Head of caudate nucleus (tissue), 42 donors: ENCODE data around the gene TMEM39B.

Source experiments
- DNase-seq, 42 donors: peaks; one replicate each; pipeline versions ENCODE4 v3.0.0 to v3.0.0-alpha.2; 2020 to 2021; ENCODE audit warnings: mixed read lengths in 7 of 42
- intact Hi-C: fragments of 100-400 bp; cut with DNase I; formaldehyde crosslinking; loops from one replicate; pipeline ENCODE4 v1.15.0; 2022

The TMEM39B gene

DNA sequence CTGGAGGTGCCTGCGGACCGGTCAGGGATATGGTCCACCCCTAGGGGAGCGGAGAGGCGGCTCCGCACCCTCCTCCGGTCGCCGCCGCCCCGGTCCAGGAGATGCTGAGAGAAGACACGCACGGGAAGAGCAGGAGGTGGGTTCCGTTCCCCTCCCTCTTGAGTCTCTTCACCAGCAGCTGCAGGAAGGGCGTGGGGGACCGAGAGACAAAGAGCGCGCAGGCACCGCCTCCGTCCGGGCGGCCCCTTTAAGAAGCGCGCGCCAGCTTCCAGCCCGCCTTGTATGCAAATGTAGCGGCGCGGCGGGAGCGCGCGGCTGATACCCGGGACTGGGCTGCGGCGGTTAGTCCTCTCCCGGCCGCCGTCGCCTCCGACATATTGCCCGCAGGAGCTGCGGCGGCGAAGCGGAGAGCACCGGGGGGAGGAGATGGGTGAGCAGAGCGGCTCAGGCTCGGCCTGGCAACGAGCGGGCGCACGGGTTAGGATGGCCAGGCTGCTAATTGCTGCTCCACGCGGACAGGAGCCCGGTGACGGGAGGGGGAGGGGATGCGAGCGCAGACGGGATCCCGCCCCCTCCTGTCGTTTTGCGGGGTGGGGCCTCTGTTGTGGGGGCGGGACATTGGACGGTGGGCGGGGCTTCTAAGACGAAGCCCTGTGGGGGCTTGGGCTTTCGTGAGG lies at the start of gene TMEM39B:
TSS of gene TMEM39B (plus strand) at position 318 of the 677 bp plus-strand sequence. CDS start at position 427, 109 bp downstream.
- intact Hi-C loops, result loop anchor here (2.0 kb wide), 1 partner anchor 58 kb away; no protein-coding TSS in a partner anchor
- DNase-seq, result peak; percentile 91 to 98 (median 96)

DNA sequence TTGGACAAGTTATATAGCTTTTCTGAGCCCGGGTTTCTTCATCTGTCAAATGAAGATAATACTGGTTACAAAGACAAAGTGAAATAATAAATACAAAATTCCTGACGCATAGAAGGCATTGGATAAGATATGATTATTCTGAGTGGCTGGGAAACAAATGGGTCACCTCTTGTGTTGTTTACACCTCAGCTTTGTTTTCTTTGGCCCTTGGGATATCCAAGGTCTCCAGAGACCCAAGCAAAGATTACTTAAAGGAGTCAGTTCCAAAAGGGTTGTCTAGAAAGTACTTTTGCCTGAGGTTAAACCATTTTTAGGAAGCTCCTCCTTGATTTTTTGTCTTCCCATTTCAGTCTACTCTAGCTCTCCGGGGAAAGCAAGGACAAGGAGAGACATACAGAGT lies 49.4 kb upstream of the TMEM39B start:
- intact Hi-C loops, result no loop called here
- DNase-seq, result no peak

DNA sequence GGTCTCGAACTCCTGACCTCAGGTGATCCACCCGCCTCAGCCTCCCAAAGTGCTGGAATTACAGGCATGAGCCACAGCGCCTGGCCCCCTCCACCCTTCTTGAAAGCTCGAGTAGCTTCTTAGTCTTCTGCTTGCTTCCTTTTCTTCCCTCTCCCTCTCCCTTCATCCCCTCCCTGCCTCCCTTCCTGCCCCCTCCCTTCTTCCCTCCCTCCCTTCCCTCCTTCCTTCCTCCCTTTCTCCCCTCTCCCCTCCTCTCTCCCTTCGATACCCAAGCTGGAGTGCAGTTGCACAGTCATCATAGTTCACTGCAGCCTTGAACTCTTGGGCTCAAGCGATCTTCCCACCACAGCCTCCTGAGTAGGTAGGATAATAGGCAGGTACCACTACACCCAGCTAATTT lies 47.2 kb upstream of the TMEM39B start:
- intact Hi-C loops, result no loop called here
- DNase-seq, result no peak

DNA sequence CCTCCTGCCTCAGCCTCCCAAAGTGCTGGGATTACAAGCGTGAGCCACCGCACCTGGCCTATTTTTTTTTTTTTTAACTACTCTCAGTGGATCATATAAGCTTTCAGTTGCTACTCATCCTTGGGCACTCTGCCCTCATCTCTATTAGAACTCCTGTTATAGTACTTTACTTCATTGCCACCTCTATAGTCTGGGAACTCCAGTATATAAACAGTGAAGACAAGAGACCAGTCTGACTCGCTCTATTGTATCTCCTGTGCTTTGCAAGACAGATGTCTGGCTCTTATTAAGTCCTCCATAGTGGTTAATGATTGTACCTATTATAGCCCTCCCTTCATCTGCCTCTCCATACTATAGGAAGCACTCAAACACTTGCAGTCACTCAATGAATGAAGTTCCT lies 44.0 kb upstream of the TMEM39B start:
- DNase-seq, result no peak
- intact Hi-C loops, result no loop called here

DNA sequence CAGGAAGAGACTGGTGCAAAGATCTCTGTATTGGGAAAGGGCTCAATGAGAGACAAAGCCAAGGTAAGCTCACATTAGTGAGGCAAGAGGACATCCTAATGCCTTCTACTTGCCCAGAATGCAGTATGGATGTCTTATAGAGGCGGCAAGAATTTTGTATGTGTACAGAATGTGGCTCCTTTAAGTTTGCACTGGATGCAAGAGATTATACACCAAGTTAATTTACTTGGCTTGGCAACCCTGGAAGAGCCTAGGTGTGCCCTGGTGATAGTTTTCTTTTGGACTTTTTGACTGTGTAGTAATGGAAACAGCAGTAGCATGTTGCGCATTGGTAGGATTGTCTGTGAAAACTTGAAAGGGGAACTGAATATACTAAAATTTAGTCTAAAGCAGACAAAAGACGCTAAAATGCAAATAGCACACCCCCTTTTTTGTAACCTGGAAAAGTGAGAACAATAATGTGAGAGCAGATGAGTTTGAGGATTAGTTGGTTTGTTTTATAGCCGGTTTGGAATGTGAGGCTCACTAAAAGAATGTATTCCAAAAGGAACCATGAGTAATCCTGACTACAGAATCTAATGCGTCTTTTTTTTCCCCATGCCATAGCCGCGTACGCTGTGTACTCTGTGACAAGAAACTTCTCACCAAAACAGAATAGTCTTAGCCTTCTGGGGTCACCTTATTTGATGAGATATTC lies 41.0 kb upstream of the TMEM39B start:
- no peak for DNase-seq
- intact Hi-C loops, result no loop called here

DNA sequence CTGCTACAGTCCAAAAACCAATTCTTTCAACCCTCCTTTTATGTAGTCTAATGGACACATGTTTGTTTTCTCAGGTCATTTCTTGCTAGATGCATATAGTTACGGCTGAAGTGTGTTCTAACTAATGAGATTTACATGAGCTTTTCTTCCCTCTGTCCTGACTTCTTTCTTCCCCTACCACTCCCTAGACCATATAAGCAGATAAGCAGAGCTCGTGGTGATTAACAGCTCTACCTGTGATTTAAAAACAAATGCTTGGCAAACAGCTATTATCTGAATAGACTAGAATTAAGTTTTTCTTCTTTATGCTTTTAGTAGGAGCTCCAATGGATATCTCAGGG lies 40.5 kb upstream of the TMEM39B start:
- no peak for DNase-seq
- intact Hi-C loops, result no loop called here

DNA sequence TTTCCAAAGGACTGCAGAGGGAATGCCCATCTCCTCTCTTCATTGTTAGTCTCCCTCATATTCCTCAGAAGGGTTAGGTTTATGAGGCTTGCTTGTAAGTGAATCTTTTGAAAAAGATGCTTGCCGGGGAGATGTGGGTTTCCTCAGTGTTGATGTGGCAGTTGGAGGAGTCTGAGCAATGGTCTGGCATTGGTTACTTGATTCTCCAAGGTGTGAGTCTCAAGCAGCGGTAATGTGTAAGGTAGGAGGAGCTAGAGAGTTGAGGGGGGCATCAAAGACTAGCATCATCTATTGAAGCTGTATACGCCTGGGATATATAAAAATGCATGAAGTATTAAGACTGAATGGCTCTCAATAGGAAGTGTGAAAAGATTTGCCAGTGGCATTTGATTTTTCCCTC lies 37.6 kb upstream of the TMEM39B start:
- DNase-seq, result no peak
- intact Hi-C loops, result no loop called here

DNA sequence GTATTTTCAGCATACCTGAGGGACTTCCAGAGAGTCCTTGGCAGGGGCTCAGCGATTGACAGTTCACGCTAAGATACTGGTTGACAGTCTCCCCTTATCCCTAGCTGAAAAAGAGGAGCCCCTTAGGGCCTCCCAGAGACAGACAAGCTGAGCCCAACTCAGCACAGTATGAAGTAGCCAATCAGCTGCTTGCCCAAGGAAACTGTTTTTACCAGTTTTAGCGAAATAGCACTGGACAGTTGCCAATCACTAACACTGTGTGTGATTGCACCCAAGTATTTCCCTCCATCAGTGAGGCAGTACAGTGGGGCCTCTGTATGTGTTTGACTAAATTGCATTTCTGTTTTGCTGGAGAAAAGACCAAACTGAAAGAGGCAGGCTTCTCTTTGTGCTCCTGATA lies 32.0 kb upstream of the TMEM39B start:
- DNase-seq, result peak in 14 of 42 donors; percentile 6 to 59 (median 30)
- intact Hi-C loops, result no loop called here

DNA sequence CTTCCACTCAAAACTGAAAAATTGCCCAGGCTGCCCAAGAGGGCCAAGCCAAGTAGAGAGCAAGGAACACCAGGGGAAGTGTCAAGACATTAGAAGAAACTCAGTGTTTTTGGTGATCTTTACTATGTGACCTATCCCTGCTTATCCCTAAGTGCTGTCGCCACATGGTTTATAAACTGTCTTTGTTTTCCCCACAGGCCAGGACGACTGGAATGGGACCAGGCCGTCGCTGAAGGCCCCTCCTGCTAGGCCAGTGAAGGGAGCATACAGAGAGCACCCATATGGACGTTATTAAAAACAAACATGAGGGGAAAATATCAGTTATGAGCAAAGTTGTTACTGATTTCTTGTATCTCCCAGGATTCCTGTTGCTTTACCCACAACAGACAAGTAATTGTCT lies 30.4 kb upstream of the TMEM39B start:
- DNase-seq, result peak in 8 of 42 donors; percentile 16 to 38 (median 29)
- intact Hi-C loops, result no loop called here

DNA sequence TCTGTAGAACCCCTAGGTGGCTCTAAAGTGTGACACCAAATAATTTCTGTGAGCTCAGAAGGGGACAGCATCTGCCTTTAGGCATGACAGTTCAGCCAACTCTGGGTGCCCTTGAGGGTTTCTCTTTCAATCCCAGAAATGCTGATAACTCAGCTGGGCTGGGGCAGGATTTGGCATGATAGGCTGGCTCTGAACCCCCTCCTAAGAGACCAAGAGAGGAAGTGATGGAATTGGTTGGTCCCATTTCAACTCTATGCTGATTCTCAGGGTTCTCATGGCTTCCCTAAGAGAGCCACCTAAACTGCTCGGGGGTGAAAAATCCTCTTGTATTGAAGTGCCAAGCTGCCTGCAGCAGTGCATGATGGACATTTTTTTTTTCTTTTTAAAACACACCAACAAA lies 28.5 kb upstream of the TMEM39B start:
- DNase-seq, result no peak
- intact Hi-C loops, result no loop called here

DNA sequence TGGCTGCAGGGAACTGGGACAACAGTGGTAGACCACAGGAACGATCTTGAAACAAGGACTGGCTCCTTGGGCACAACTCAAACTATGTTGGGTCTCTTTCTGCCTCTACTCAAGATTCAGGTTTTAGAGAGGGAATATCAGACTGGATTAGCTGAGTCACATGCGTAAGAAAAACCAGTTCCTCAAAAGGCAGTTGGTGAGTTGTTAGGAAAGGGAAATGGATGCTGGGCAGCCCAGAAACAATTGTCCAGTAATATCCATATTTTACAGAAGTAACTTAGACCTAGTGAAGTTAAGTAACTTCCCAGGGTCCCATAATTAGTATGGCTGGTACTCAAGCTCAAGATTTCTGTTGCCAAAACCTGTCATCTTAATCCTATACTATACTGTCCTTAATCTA lies 27.0 kb upstream of the TMEM39B start:
- DNase-seq, result no peak
- intact Hi-C loops, result no loop called here

DNA sequence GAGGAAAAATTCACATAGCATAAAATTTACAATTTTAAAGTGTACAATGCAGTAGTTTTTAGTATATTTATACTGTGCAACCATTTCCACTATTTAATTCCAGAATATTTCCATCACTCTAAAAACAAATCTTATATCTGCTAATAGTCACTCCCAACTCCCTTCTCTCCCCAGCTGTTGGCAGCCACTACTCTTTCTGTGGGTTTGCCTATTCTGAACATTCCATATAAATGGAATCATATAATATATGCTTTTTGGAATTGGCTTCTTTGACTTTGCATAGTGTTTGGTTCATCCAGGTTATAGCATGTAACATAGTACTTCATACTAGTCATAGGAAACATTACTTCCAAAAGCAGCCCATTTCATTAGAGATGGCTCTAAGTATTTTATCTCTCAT lies 25.0 kb upstream of the TMEM39B start:
- no peak for DNase-seq
- intact Hi-C loops, result no loop called here

DNA sequence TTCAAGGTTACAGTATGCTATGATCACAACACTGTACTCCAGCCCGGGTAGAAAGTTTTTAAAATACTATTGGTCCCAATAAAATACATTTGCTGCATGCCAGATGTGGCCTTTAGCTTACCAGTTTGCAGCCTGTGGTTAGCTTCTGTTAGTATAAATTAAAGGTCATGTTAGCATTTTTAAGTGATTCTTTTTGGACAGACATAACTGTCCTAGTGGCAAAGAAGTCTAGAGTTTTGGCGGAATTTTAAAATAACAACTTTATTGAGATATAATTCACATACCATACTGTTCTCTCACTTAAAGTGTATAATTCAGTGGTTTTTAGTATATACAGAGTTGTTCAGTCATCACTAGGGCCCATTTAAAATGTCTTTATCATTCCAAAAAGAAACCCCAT lies 24.3 kb upstream of the TMEM39B start:
- intact Hi-C loops, result no loop called here
- DNase-seq, result no peak

DNA sequence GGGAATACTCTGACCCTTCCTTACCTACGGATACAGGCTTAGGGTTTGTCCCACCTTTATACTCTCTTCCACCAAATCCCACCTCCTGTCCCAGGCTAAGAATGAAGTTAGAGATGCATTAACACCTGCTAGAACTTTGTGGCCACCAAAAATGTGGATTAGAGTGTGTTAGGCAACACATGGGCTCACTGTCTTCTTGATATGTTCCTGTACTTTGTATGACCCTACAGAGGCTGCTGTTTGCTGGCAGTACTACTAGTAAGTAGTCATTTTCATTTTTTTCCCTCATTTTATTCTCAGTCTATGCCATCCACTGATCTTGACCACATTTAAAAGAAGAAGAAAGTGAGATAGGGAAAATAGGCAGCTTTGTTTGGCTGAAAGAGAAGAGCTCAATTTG lies 21.0 kb upstream of the TMEM39B start:
- DNase-seq, result no peak
- intact Hi-C loops, result no loop called here

DNA sequence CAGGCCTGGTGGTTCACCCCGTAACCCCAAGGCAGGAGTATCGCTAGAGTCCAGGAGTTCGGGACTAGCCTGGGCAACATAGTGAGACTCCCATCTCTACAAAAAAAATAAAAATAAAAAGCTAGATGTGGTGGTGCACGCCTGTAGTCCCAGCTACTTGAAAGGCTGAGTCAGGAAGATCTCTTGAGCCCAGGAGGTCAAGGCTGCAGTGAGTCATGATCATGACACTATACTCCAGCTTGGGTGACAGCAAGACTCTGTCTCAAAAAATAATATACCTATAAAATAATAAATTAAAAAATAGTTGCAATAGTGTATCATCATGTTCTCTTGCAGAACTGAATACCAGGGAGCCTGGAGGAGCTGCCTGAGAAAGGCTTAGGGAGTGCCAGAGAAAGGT lies 19.9 kb upstream of the TMEM39B start:
- DNase-seq, result no peak
- intact Hi-C loops, result no loop called here

DNA sequence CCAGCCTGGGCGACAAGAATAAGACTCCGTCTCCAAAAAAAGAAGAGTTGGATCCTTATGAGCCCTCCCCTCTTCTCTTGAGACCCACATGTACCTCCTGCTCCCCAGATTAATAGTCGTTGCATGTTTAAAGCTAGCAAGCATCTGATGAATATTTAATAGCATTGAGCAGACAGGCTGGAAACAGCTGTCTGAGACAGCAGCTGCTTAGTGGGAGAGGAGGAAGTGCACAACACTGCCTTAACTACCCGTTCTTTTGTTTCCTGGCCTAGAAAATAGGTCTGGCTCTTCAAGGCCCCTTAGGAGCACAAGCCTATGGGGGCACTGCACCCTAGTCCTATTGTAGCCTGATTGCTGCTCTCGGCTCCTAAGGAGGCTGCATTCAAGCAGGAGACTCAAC lies 17.3 kb upstream of the TMEM39B start:
- intact Hi-C loops, result no loop called here
- DNase-seq, result no peak

DNA sequence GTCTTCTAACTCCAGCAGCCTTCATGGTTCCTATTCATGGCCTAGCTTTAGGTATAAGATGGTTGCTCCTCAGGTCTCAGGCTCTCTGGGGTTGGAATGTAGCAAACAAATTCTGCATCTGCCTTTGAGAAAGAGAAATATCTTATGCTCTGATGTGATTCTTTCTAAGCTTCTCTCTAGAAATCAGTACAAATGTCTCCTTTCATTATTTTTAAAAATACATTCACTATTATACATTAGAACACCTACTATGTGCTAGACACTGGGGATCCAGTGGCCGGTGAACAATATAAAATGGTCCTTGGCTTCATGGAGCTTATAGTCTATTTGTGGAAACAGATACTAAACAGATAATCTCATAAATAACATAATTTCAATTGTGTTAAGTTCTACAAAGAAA lies 16.1 kb upstream of the TMEM39B start:
- DNase-seq, result no peak
- intact Hi-C loops, result no loop called here

DNA sequence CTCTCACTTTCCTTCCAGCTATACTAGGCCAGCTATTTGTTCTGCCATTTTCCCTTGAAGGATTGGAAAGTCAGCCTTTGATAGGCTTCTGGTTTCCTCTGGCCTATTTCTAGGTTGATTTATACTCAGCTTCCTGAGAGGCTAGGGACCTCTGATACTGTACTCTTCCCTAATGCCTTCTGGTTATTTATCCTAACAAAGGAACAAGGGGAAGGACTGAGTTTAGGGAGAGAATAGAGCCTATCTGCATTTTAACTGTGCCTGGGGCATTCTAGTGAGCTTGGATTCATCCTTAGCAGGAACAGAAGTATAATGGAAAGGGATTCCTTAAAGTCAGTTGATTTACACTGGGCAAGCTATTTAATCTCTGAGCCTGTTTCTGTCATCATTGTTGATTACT lies 11.8 kb upstream of the TMEM39B start:
- no peak for DNase-seq
- intact Hi-C loops, result no loop called here

DNA sequence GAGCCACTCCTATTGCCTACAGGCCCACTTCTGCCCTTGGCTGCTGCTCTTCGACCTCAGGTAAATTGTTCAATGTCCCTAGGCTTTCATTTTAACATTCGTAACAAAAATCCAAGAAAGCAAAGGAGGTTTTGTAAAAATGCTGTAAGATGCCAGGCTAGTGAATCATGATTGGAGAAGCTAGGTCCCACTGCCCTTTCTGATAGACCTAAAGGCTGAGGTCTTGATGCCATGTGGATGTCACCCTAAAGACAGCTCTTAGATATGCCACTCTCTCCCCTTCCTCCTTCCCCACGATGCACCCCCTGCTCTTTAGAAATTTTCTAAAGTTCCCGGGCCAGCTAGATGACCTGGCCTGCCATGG lies 9.9 kb upstream of the TMEM39B start:
- intact Hi-C loops, result no loop called here
- DNase-seq, result no peak

DNA sequence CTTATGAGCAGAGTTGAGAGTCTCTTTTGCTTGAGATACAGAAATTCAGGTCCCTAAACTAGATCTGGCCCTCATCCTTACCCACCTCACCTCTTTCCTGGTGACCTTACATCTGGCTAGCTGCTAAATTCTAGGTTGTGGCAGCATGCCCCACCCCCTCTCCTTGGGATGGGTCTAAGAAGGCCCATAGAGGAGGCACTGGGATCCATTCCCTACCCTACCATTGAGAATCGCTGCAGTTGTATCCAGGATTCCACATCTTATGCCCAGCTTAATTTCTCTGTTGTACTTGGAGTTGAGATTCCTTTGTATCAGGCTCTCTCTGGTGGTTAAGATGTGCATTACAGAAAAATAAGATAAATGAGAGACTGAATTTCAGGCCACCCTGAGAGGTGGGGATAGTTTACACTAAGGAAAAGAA lies 9.5 kb upstream of the TMEM39B start:
- DNase-seq, result peak in 1 of 42 donors; percentile 38
- intact Hi-C loops, result no loop called here
